Left renal cortex interstitium (tissue), 4 donors: ENCODE results near the gene TPRG1L. TPM values are rescaled to one million over a fixed set of nuclear protein-coding genes. Genes with fewer than 3 reads are reported as not detected.

ENCODE experiments used
- DNase-seq, 4 donors: peaks; one replicate each; pipeline ENCODE4 v3.0.0-alpha.2; 2013; ENCODE audit warnings: low read depth in 4 of 4, low spot score in 2 of 4, missing footprints in 1 of 4
- polyA plus RNA-seq, 4 donors: library from polyadenylated mRNA; unstranded; fragments of 120-200 nt; gene quantifications; one replicate each; pipeline ENCODE4 v1.2.1, GENCODE V29; 2013; ENCODE audit not compliant: insufficient read length in 4 of 4

TPRG1L gene
- polyA plus RNA-seq, 4 donors: 40.2 to 47.3 (median 43.5) TPM

DNA sequence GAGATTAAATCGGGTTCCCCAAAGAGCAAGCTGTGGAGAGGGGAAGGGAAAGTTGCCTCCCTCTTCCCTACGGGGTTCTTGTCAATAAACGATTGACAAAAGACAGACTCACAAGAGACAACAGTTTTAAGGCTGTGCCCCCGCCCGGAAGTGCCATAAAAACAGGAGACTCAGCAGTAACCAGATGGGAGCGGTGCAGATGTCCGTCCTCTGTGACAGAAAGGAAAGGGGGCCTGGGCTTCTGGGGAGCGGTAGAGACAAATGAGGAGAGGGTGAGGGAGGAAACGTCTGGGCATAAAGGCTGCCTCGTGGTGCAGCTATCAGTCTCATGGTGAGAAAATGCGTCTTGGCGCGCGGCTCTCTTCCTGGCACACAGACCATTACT, 33.4 kb downstream of the TPRG1L start:
- no peak for DNase-seq

DNA sequence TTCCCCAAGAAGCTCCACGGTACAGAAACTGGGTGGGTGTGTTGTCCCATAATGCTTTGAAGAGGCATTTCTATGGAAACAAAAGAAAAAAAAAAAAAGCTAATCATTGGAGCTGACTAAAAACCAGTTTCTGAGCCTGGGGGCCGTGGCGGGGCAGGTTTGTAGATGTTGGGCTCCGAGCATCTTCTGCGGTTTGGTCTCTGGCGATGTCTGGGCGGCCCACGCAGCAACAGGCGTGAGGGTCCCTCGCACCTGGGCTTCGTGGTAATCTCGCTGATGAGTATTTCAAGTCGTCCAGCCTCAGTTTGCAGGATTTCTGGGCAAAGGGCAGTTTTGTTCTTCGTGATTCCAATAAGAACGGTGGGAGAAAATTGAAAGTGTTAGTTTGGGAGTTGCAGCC, 34.3 kb downstream of the TPRG1L start:
- no peak for DNase-seq

DNA sequence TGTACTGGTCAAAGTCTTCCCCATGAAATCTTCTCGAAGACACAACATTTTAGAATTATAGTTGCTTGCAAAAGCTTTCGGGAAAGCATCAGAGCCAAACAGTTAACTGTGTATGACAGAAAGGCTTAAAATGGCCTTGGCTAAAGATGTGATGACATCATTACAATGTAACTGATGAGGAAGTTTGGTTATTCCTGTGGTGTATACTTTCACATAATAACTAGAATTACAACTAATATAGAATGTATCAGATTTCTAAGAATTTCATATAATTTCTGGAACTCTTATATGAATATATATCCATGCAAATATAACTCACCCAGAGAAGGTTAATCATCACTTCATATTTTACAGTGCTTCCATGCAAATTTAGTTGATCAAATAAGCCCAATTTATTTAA, 35.9 kb downstream of the TPRG1L start:
- no peak for DNase-seq

DNA sequence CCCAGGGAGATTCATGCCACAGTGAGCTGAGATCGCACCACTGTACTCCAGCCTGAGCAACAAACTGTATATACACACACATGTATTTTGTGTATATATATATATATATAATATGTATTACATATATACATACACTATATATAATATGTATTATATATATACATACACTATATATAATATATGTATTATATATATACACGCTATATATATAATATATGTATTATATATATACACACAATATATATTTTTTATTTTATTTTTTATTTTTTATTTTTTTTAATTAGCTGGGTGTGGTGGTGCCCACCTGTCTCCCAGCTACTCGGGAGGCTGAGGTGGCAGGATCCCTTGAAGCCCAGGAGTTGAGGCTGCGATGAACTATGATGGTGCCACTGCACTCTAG, 36.8 kb downstream of the TPRG1L start:
- no peak for DNase-seq

DNA sequence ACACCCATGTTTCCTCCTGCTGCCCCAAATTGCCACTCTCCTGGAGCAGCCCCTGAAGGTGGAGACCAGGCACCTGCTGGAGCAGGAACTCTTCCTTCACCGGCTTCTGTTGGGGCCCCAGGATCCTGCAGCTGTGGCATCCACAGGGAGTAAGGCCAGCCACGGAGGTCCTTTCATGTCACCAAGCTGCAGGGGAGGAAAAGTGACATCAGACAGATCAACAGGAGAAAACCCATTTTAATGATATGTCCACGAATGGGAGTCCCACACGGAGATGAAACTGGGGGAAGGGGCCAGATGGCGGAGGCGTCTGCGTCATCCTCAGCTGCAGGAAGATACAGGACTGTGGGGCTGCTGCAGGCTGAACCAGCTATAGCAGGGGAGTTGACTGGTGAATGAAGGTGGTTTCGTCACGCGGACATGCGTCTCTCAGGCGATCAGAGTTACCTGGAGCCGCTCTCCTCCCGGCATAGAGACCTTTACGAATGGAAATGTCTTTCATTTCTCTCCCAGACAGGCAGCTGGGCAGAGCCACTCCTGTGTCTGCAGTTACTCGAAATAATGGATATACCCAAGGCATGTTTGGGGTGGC, 37.4 kb downstream of the TPRG1L start:
- no peak for DNase-seq

DNA sequence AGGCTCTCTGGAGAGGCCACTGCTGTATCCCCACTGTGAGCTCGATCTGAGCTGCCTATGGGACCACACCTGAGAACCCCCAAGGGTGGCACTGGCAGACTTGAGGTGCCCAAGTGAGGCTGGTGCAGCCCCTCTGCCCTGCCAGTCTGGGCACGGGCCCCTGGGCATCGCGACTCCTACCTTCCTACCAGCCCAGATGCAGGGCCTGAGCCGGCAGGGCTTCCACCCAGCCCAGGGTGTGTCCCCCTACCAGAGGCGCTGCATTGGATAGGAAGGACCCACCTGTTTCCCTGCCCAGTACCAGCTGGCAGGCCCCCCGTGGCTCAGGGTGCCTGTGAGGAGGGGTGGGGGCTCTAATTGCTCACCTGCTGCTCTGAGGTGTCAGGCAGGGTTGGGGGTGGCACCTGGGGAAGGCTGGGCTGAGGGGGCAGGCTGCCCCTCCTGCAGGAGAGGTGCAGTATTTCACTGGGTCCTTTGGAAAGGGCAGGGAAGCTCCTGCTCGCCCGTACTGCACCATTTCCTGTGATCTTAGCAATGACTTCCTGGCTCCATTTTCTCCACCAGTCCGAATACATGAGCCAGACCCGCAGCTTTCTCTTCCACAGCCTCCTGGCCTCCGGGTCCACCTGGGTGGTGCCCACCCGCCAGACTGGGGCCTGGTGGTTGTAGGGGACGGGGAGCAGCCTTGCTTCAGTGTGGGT, 39.3 kb downstream of the TPRG1L start:
- no peak for DNase-seq

DNA sequence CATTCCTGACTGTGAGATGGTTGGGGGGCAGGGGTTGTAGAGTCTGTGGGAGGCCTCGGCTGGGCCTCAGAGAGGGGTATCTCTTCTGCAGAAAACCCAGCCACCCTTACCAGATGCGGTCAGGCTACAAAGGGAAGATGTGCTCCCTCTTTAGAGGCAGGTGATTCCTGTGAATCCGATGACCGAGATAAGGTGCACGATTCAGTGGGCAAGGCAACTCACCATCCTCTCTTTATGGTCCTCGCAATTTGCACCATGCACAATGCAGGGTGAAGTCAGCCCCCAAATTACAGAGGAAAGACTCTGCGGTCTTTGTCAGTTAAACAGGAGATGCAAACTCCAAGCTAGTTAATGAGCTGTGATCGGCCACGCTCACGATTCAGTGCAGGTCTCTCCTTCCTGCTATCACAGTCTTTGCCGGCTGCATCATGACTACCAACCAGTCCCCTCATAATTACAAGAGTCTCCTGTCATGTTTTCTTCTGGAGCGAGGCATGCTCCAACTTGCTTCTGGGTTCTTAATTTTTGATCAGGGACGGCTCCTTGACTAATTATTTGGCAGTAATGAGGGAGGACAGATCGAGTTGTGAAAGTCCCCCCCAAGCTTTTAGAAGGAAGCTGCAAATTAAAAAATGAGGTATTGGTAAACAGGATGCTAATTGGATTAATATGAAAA, 40.0 kb downstream of the TPRG1L start:
- no peak for DNase-seq

DNA sequence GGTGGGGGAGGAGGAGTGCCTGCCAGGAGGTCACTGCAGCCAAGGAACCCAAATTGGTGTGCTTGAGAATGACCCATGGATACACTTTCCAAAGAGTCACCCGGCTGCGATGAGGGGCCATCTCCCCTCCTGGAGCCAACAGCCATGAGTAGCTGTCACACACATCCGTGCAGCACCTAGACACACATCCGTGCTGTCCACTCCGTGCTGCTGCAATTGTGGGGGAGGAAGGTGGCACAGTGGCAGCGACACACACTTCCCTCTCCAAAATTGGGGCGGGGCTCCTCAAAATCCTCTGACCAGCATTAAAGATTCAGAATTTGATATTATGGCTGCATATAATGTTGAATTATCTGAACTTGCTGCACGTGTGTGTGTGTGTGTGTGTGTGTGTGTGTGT, 43.3 kb downstream of the TPRG1L start:
- no peak for DNase-seq

DNA sequence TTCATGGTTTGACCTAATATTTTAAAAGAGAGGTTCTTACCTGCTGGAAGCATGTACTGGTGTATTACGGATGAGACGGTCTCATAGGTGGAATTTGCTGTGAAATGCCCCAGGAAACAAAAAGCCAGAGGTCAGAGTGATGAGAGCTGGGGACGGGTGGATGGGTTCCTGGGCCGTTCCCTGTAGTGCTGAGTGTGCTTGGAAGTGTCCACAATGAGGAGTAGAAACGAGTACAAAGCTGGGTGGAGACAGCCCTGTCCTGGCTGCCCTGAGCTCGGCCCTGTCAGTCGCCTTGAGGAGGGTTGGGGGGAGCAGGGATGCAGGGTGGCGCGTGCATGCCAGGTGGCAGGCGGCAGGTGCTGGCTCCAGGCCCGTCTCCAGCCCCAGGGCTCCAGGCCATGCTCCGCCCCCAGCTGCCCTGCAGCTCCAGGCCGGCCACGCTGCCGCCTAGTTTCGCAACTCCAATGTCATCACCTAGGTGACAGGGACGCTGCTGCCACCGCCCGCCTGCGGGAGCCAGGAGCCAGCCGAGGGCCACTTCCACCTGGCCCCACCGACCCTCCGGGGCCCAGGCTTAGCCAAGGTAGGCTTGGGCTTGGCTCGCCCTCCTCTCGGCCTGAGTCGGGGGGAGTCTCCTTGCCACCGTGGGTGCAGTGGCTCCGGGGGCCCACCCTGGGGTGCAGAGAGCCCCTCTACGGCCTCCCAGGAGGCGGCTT, 43.9 kb downstream of the TPRG1L start:
- no peak for DNase-seq

DNA sequence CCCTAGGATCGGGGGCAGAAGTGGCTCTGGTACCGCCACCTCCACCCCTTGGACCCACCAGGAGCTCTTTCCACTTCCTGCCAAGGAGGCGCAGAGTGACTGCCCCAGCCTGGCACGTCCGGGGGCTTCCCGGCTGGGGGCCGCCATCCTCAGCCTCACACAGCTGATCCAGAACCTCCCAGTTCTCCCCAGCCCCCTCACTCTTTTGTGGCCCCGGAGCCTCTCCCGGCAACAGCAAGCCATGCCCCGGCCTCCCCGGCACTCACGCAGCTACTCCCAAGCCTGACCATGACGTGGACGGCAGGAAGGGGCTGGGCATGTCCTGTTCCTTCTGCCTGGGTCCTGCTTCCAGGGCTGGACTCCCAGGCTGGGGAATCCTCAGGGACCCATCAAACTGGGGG, 44.6 kb downstream of the TPRG1L start:
- no peak for DNase-seq

DNA sequence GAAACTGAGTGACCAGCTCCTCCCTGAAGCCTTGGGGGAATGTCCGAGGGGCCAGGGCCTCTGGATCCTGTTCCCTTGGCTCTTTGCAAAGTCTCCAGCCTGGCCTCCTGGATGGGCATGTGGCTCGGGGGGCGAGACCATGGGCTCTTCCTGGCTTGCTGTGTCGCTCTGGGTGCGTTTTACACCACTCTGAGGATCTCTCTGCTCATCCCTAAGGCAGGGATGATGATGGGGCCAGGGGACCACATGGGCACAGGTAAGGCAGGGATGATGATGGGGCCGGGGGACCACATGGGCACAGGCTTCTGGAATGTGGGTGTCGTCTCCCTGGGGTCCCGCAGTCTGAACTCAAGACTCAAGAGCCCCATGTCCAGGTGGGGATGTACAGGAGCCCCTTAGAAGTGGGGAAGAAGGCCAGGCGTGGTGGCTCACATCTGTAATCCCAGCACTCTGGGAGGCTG, 45.2 kb downstream of the TPRG1L start:
- no peak for DNase-seq

DNA sequence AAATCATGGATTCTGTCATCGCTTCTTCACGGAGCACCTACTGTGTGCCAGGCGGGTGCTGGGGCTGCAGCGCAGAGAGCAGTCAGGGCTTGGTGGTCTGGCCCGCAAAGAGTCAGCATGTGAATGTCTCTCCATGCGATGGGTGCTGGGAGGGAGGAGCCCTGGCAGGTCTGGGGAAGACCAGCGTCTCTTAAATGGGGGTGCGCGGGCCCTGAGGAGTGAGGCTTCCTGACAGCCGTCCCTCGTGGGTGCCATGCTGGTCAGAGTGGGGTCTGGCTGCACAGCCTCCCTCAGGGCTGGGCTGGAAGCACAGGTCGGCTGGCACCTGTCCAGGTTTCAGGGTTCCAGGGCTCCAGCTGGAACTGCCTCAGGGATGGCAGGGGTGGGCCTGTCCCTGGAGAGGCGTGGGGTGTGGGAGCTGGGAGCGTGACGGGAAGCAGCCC, 46.0 kb downstream of the TPRG1L start:
- DNase-seq: no peak

DNA sequence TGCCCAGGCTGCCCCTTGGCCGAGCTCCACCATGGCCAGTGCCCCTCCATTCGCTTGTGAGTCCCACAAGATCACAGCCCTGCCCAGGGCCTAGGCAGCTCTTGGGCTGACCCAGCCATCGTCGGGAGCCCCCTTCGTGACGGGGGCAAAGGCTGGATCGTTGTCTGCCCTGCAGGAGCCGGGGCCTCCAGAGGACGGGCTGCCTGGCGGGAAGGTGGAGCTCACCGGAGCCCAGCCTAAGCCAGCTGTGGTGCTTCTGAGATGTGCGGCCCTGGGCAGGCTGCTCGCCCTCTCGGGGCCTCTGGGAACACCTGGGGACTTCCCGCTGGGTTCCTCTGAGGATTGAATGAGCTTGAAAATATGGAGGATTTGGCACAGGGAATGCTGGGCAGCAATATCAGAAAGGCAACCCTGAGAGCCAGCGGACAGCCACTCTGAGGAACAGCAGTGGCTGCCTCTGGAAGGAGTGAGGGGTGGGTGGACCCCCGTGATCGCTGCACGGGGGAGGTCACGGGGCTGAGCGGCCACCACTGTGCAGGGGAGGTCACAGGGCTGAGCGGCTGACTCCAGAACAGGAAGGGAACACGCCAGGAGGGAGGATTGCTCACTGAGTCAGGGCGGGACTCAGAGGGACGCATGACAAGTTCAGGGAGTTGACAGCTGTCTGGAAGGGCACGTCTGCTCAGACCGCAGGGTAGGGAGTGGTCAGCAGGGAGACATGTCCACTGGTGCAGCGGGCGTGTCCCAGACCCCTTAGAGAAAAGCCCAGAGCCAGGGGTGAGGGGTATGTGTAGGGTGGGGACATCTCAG, 46.8 kb downstream of the TPRG1L start:
- DNase-seq: no peak

DNA sequence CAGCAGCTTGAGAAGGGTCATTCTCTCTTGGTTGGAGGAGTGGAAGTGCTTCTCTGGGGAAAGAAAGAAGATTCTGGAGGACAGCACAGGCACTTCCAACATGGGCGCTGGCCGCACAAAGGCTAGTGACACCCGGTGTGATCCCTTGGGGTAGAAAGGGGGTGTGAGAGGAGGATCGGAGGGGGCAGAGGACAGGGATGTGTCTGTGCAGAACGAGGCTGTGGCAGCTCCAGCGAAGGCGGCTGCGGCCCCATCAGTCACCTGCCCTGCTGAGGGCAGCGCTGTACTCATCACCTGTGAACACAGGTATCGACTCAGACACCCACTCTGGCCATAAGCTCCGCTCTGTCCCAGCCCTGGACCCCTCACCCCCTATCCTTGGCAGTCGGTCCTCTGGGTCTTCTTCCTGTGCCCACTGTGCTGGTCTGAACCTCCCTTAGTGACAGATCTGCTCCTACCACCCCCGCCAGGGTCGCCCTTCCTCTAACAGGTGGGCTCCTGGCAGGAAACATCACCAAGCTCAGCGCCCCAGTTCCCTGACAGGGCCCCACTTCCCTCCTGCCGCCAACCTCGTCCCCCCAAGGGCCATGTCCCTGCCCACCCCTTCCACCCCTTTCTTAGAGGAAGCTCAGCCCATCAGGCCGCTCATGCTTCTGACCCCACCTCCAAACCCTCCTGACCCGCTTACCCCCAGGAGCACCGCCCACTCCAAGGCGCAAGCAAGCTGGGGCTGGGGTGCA, 47.6 kb downstream of the TPRG1L start:
- DNase-seq: no peak

DNA sequence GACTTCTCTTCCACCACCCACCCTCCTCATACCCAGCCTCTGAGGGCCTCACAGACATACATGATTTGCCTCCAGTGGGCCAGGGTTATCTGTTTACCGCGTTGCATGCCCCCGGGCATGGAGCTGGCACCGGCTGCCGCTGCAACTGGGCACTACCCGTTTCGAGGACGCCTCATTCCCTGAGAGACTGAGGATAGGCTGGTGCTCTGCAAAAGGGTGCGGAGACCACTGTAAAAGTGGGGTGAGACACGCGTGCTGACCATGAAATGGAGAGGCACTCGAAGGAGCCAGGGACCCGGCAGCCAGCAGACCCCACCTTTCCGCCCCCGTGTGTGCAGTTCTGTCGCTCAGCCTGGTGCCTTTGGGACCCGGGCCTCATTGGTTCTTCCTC, 48.2 kb downstream of the TPRG1L start:
- DNase-seq: no peak

DNA sequence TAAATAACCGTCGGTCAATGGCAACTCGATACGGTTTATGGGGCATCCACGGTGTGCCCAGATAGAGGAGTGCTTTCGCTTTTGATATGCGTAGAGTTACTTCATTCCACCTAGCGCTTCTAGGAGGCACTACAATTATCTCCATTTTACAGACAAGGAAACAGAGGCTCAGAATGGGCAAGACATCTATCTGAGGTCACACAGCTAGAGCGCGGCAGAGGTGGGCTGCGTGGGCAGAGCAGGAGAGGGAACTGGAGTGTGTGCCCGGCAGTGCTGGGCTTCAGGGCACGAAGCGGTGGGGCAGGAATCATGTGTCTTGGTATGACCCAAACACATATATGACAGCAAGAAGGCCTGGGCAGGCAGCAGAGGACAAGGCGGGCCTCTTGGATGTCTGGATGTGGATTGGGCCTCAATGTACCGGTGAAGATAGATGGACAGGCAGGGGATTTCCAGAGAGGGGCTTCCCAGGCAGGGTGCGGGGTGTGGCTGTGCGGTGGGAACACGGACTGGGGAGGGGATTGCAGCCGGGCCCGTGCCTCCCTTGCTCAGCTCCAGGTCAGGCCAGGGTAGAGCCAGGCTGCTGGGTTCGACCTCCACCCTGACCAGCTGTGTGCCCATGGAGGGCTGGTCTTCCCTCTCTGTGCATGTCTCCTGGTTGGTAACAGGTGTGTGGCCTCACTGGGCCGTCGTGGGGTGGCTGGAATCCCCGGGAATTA, 48.7 kb downstream of the TPRG1L start:
- no peak for DNase-seq

DNA sequence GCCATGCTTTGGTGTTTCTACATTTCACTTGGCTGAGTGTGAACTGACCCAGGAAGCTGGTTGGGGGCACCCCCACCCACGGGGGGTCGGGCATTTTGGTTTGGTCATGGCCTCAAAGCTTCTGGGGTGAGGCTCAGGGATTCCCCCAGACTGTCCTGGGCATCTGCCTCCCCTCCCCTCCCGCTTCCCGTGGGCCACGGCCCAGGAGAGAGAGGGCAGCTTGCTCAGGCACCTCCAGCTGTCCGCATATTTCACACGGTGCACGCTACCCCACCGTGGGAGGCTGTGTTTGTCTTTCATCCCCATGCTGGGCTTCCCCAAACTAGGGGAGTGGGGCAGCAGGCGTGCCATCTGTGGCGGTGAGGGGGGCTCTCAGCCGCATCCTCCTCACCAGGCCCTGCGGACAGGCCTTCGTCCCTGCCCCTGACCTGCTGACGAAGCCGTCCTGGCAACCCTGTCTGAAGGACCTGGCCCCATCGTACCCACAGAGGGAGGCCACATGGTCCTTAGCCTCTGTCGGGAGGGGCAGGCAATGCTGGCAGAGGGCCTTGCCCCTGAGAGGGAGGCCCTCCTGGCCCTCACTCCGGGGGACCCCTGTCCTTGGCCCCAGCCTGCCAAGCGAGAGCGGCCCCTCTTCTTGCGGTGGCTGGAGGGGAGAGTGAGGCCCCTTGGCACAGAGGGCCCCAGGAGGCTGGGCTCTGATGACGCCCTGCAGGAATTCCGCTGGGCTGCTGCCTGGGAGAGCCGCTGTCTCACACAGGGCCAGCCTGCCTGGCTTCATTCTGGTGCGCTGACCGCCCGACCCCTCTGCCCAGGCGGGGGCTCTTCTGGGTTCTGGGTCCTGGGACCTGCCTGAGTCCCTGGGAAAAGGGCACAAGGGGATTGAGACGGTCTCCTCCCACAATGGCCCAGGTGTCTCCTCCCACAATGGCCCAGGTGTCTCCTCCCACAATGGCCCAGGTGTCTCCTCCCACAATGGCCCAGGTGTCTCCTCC, 49.6 kb downstream of the TPRG1L start:
- DNase-seq: no peak

DNA sequence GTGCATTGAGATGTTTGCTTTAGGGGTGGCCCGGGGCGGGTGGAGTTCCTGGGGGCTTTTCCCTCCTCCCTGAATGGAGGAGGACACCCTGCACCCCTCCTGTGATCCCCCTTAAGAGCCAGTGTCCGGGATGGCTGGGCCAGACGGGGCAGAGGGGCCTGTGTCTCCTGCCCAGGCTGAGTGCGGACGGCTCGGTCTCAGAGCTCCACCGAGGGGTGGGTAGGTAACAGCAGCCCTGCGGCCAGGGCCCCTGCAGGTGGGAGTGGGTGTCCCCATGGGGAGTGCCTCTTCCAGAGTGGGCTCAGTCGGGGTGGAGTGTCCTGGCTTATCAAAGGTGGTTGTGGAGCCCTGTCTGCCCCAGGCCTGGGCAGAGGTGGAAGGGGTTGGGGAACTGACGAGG, 50.6 kb downstream of the TPRG1L start:
- DNase-seq: no peak
